Loucy (cell line): ENCODE measurements around the gene DEFB125.

Experiments
- EZH2phosphoT487 ChIP-seq: fragments of 200-600 bp; IDR thresholded peaks from 2 replicates; pipeline ENCODE4 v1.6.1; 2018; ENCODE audit warnings: antibody characterized with exemption, mild to moderate bottlenecking, moderate library complexity, borderline replicate concordance
- TF ChIP-seq, protein P1 (sequence below): fragments of 200-600 bp; sonication (generic); conservative IDR thresholded peaks from 2 replicates; pipeline ENCODE4 v1.5.1; 2014; ENCODE audit warnings: mild to moderate bottlenecking, antibody characterized with exemption, low read length

DNA sequence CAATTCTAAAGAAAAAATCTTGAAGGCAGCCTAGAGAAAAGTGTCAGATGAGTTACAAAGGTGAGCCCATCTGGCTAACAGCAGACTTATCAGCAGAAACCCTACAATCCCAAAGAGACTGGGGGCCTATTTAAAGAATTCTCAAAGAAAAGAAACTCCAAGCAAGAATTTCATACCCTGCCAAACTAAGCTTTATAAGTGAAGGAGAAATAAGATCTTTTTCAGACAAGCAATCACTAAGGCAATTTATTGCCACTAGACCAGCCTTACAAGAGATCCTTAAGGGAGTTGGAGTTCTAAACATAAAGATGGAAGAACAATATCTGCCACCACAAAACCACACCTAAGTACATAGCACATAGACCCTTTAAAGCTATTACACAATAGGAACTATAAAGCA lies 30.0 kb downstream of the DEFB125 start:
- TF ChIP-seq, protein P1, sequence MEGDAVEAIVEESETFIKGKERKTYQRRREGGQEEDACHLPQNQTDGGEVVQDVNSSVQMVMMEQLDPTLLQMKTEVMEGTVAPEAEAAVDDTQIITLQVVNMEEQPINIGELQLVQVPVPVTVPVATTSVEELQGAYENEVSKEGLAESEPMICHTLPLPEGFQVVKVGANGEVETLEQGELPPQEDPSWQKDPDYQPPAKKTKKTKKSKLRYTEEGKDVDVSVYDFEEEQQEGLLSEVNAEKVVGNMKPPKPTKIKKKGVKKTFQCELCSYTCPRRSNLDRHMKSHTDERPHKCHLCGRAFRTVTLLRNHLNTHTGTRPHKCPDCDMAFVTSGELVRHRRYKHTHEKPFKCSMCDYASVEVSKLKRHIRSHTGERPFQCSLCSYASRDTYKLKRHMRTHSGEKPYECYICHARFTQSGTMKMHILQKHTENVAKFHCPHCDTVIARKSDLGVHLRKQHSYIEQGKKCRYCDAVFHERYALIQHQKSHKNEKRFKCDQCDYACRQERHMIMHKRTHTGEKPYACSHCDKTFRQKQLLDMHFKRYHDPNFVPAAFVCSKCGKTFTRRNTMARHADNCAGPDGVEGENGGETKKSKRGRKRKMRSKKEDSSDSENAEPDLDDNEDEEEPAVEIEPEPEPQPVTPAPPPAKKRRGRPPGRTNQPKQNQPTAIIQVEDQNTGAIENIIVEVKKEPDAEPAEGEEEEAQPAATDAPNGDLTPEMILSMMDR = no peak
- no peak for TF ChIP-seq EZH2phosphoT487
